Endothelial cell of umbilical vein (primary cell): ENCODE data around the gene DCLK2. TPM values are rescaled to one million over a fixed set of nuclear protein-coding genes. Genes with fewer than 3 reads are reported as not detected.

ENCODE experiments used
- BruUV-seq: library from RNA; stranded (reverse); fragments of 400-500 nt; replicated peaks from 2 replicates; lab custom pipeline; 2021; lab: Mats Ljungman, UMichigan
- CTCF ChIA-PET: fragments of 300-600, 350-600 bp; sonication (Branson Sonifier 250); formaldehyde crosslinking; loops from one replicate; lab custom pipeline; 2021; ENCODE audit warnings: antibody characterized with exemption, inconsistent platforms; lab: Charles Lee
- POLR2A ChIA-PET: fragments of 300-600, 350-600 bp; sonication (Branson Sonifier 250); formaldehyde crosslinking; loops from one replicate; lab custom pipeline; 2021; ENCODE audit warnings: antibody characterized with exemption, inconsistent platforms; lab: Charles Lee
- DNase-seq: peaks from one replicate; pipeline ENCODE4 v3.0.0-alpha.2; 2011; ENCODE audit warnings: low read depth, low spot score
- FAIRE-seq: peaks from 2 replicates; lab custom pipeline; 2011; peaks lifted over from hg19 to GRCh38; lab: Jason Lieb, UNC
- H2AFZ ChIP-seq: 2 replicates; pipeline ENCODE4 v1.6.0; 2012; ENCODE audit warnings: low read depth, low read length, control low read depth, inconsistent platforms
- H3K27ac ChIP-seq: 2 replicates; pipeline ENCODE4 v1.5.1; 2011; ENCODE audit warnings: low read depth, mild to moderate bottlenecking, control low read depth, low read length, moderate library complexity; ENCODE audit not compliant: insufficient read depth
- H3K27me3 ChIP-seq, 2 experiments: 2 replicates each; pipeline versions ENCODE4 v1.6.0 to v1.6.1; 2011; ENCODE audit warnings: low read length in 2 of 2, mixed read lengths in 1 of 2; ENCODE audit not compliant: control insufficient read depth in 2 of 2, insufficient read depth in 2 of 2
- H3K36me3 ChIP-seq, 2 experiments: 2 replicates in 1 of 2; 3 replicates in 1 of 2; pipeline ENCODE4 v1.5.1; 2011; ENCODE audit warnings: low read length in 2 of 2, mild to moderate bottlenecking in 1 of 2, moderate library complexity in 1 of 2; ENCODE audit not compliant: control insufficient read depth in 2 of 2, insufficient read depth in 2 of 2; ENCODE audit errors: extremely low read depth in 1 of 2
- H3K4me1 ChIP-seq: 3 replicates; pipeline ENCODE4 v1.5.1; 2011; ENCODE audit warnings: mild to moderate bottlenecking, low read length; ENCODE audit not compliant: control insufficient read depth, insufficient read depth; ENCODE audit errors: extremely low read depth
- H3K4me2 ChIP-seq: 2 replicates; pipeline ENCODE4 v1.6.1; 2011; ENCODE audit warnings: low read length, control low read depth, mixed read lengths; ENCODE audit not compliant: insufficient read depth
- H3K4me3 ChIP-seq, 3 experiments: fragments of 200-600 bp in 1 of 3; sonication (generic), shearing (Covaris generic) in 1 of 3; replicated peaks in 1 of 3; 2 replicates each; pipeline ENCODE4 v1.5.1; 2011 to 2016; ENCODE audit warnings: control low read depth in 3 of 3, low read length in 3 of 3, mild to moderate bottlenecking in 2 of 3, inconsistent platforms in 1 of 3, low read depth in 1 of 3, moderate library complexity in 1 of 3; ENCODE audit not compliant: insufficient read depth in 1 of 3
- H3K79me2 ChIP-seq: 2 replicates; pipeline ENCODE4 v1.6.0; 2012; ENCODE audit warnings: low read length, inconsistent platforms; ENCODE audit not compliant: control insufficient read depth, insufficient read depth
- H3K9ac ChIP-seq: replicated peaks from 2 replicates; pipeline ENCODE3; 2011; ENCODE audit warnings: low read length, control low read depth; ENCODE audit not compliant: insufficient read depth; ENCODE audit errors: extremely low read depth
- H3K9me1 ChIP-seq: replicated peaks from 3 replicates; pipeline ENCODE4 v1.6.0; 2011; ENCODE audit warnings: mild to moderate bottlenecking, low read length; ENCODE audit not compliant: control insufficient read depth, insufficient read depth; ENCODE audit errors: extremely low read depth
- H3K9me3 ChIP-seq: replicated peaks from 2 replicates; pipeline ENCODE4 v1.5.1; 2012; ENCODE audit warnings: low read length, inconsistent platforms; ENCODE audit not compliant: control insufficient read depth, insufficient read depth
- H4K20me1 ChIP-seq: replicated peaks from 2 replicates; pipeline ENCODE3; 2011; ENCODE audit warnings: mild to moderate bottlenecking, low read length; ENCODE audit not compliant: control insufficient read depth, insufficient read depth; ENCODE audit errors: extremely low read depth
- CTCF ChIP-seq, 2 donors: IDR thresholded peaks; 1 replicate in 1 of 2; 2 replicates in 1 of 2; pipeline ENCODE4 v1.5.1; 2011; ENCODE audit warnings: low read length in 2 of 2, mild to moderate bottlenecking in 2 of 2, moderate library complexity in 2 of 2, control low read depth in 1 of 2, inconsistent platforms in 1 of 2, low read depth in 1 of 2; ENCODE audit not compliant: insufficient read depth in 1 of 2; ENCODE audit errors: extremely low read depth in 1 of 2
- EZH2 ChIP-seq: IDR thresholded peaks from 2 replicates; pipeline ENCODE4 v1.6.1; 2012; ENCODE audit warnings: borderline replicate concordance, low read depth, mild to moderate bottlenecking, moderate library complexity, low read length, inconsistent platforms; ENCODE audit not compliant: severe bottlenecking
- FOS ChIP-seq: IDR thresholded peaks from 2 replicates; pipeline ENCODE4 v1.6.1; 2011; ENCODE audit warnings: mild to moderate bottlenecking, low read length, moderate library complexity, borderline replicate concordance; ENCODE audit not compliant: insufficient read depth
- GATA2 ChIP-seq: IDR thresholded peaks from 2 replicates; pipeline ENCODE4 v1.7.0; 2011; ENCODE audit warnings: low read depth, mild to moderate bottlenecking, moderate library complexity, mixed read lengths, low read length; ENCODE audit not compliant: insufficient read length, insufficient read depth
- JUN ChIP-seq: IDR thresholded peaks from 2 replicates; pipeline ENCODE4 v1.6.1; 2011; ENCODE audit warnings: borderline replicate concordance, low read depth; ENCODE audit not compliant: insufficient read length, insufficient read depth
- MYC ChIP-seq: IDR thresholded peaks from one replicate; pipeline ENCODE4 v1.6.1; 2011; ENCODE audit warnings: mild to moderate bottlenecking, low read depth, low read length
- POLR2A ChIP-seq: IDR thresholded peaks from 2 replicates; pipeline ENCODE4 v1.6.1; 2012; ENCODE audit warnings: low read depth, mild to moderate bottlenecking, control low read depth, low read length
- POLR2AphosphoS5 ChIP-seq: IDR thresholded peaks from 2 replicates; pipeline ENCODE4 v1.6.1; 2012; ENCODE audit warnings: low read depth, mild to moderate bottlenecking, control low read depth, low read length, moderate library complexity; ENCODE audit not compliant: insufficient read depth
- dilution Hi-C: fragments of 300-500 bp; cut with MboI; formaldehyde crosslinking; loops from one replicate; pipeline ENCODE4 v1.15.0; 2019; ENCODE audit warnings: low sequenced_read_pairs; ENCODE audit not compliant: extremely low pct_ligation_motif_present
- intact Hi-C: fragments of 100-400 bp; cut with micrococcal nuclease; formaldehyde crosslinking; loops from one replicate; pipeline ENCODE4 v1.10.0; 2022
- polyA plus RNA-seq, 4 experiments: library from polyadenylated mRNA; depleted of rRNA in 3 of 4; stranded (reverse) in 3 of 4; unstranded in 1 of 4; fragments of >200 nt; gene quantifications; 2 replicates each; pipeline versions ENCODE4 v1.2.1 to v1.2.3, GENCODE V29; 2011 to 2012; ENCODE audit warnings: missing spikeins in 1 of 4
- total RNA-seq: library from RNA; stranded (reverse); gene quantifications from 2 replicates; pipeline ENCODE4 v1.2.3, GENCODE V29; 2021
- TF ChIP-seq, protein P1 (sequence below): IDR thresholded peaks from 2 replicates; pipeline ENCODE4 v1.6.1; 2011; ENCODE audit not compliant: insufficient read depth, insufficient read length

The DCLK2 gene
- total and polyA plus RNA-seq, 2 donors (not counting 3 experiments of a cell fraction or from before 2014, with no cell fraction given), result 1.7 to 4.7 TPM

- no peaks in the 10 kb centered on the region for H4K20me1 ChIP-seq
Measured at GRCh38 chr4:150283689-150284088, 205.4 kb downstream of the DCLK2 start.

GRCh38 chr4:150286656-150287055 lies 208.4 kb downstream of the DCLK2 start:
- DNase-seq, result no peak
- BruUV-seq, result no TSS peak
- Histone ChIP-seq H3K36me3 (peaks cover 0 to 1% of the 10 kb centered on the region in 2 experiments), H4K20me1 (no peaks in the 10 kb centered on the region), H3K27ac (no peak overlapping the region), H3K27me3 (no peaks in the 10 kb centered on the region), H3K9me1 (no peaks in the 10 kb centered on the region), H3K9ac (no peak overlapping the region), H3K9me3 (no peaks in the 10 kb centered on the region), H3K4me3 (no peak overlapping the region), H3K79me2 (no peaks in the 10 kb centered on the region), H3K4me2 (no peak overlapping the region), H3K4me1 (no peaks in the 10 kb centered on the region), H2AFZ (no peak overlapping the region)
- TF ChIP-seq JUN (no peak), FOS (no peak), GATA2 (no peak), CTCF (IDR thresholded peaks at IDR 0.05; ENCODE audit: extremely low read depth in 1 of 2, insufficient read depth in 1 of 2, low read depth in 1 of 2, low read length in 2 of 2) (no peak), MYC (no peak), POLR2A (no peak), EZH2 (no peak), POLR2AphosphoS5 (no peak)
- TF ChIP-seq, protein P1, sequence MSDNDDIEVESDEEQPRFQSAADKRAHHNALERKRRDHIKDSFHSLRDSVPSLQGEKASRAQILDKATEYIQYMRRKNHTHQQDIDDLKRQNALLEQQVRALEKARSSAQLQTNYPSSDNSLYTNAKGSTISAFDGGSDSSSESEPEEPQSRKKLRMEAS, result no peak
- FAIRE-seq, result no peak
- dilution Hi-C loops, result no loop called here
- ChIA-PET CTCF (interaction anchor here (1.7 kb wide), 1 partner anchor 11 kb away, joined by 4 read pairs; no protein-coding TSS in a partner anchor), POLR2A (no interaction called here)
- intact Hi-C loops, result no loop called here

More at GRCh38 chr4:150283689-150284088, 205.4 kb downstream of the DCLK2 start:
- FAIRE-seq (no peak), DNase-seq (no peak)
- no TSS peak for BruUV-seq
- Histone ChIP-seq H3K9me1 (no peaks in the 10 kb centered on the region), H3K27ac (no peak overlapping the region), H3K27me3 (no peaks in the 10 kb centered on the region), H3K36me3 (peaks cover 0 to 1% of the 10 kb centered on the region in 2 experiments), H2AFZ (no peak overlapping the region), H3K4me3 (no peak overlapping the region), H3K9me3 (no peaks in the 10 kb centered on the region), H3K4me2 (no peak overlapping the region), H3K9ac (no peak overlapping the region), H3K4me1 (peaks cover 6% of the 10 kb centered on the region), H3K79me2 (no peaks in the 10 kb centered on the region)
- CTCF ChIA-PET, result interaction anchor here (1.3 to 2.3 kb wide), 2 partner anchors 10 to 584 kb away, joined by 3 to 7 read pairs; no protein-coding TSS in a partner anchor
- no peak for TF ChIP-seq CTCF (IDR thresholded peaks at IDR 0.05; ENCODE audit: extremely low read depth in 1 of 2, insufficient read depth in 1 of 2, low read depth in 1 of 2, low read length in 2 of 2)
- no peak for TF ChIP-seq MYC
- no peak for TF ChIP-seq EZH2
- dilution Hi-C loops, result no loop called here
- intact Hi-C loops, result no loop called here
- POLR2A ChIA-PET, result no interaction called here
